PC-9 (cell line): Measurements from ENCODE around the gene MOB3B.

Experiments
- CTCF ChIP-seq: fragments of 200-600 bp; sonication (generic); conservative IDR thresholded peaks from 2 replicates; pipeline ENCODE4 v1.6.1; 2017; ENCODE audit warnings: mixed run types, antibody characterized with exemption, mild to moderate bottlenecking, moderate library complexity
- EZH2 ChIP-seq: fragments of 200-600 bp; sonication (generic); IDR thresholded peaks from 2 replicates; pipeline ENCODE4 v1.8.0; 2017; ENCODE audit warnings: antibody characterized with exemption, low read depth

GRCh38 chr9:27527702-27528075, 1.9 kb downstream of the MOB3B start:
- TF ChIP-seq CTCF (no peak), EZH2 (no peak)
